K562 (cell line): ENCODE results near the gene RABGAP1L. TPM values are rescaled to one million over a fixed set of nuclear protein-coding genes. Genes with fewer than 3 reads are reported as not detected.

ENCODE experiments used
- ARID4B ChIP-seq: sonication (generic); formaldehyde crosslinking; IDR thresholded peaks from 2 replicates; pipeline ENCODE4 v1.8.0; 2022; ENCODE audit warnings: mild to moderate bottlenecking, missing genetic modification reagents
- CREB5 ChIP-seq: fragments of 250-450 bp; sonication (Bioruptor Pico); IDR thresholded peaks from 2 replicates; pipeline ENCODE4 v1.5.0; 2020; ENCODE audit warnings: mild to moderate bottlenecking
- EP300 ChIP-seq: IDR thresholded peaks from 2 replicates; pipeline ENCODE4 v1.6.1; 2012; ENCODE audit warnings: low read length, improper control_type of control experiment
- GTF2B ChIP-seq: IDR thresholded peaks from 2 replicates; pipeline ENCODE4 v1.6.1; 2011; ENCODE audit not compliant: insufficient read length; ENCODE audit errors: extremely low read depth
- HNRNPK ChIP-seq: fragments of 200-400 bp; formaldehyde crosslinking; IDR thresholded peaks from one replicate; pipeline ENCODE4 v1.6.1; 2018; ENCODE audit warnings: mild to moderate bottlenecking, low read depth, low read length; ENCODE audit not compliant: poor library complexity, severe bottlenecking
- MXI1 ChIP-seq: IDR thresholded peaks from 2 replicates; pipeline ENCODE4 v1.6.1; 2011; ENCODE audit warnings: low read depth, mild to moderate bottlenecking, improper control_type of control experiment, low read length
- NFIC ChIP-seq: fragments of 450-650 bp; IDR thresholded peaks from 2 replicates; pipeline ENCODE4 v1.6.1; 2017; ENCODE audit warnings: mild to moderate bottlenecking, inconsistent platforms
- NR2C2 ChIP-seq, 2 experiments: fragments of 200-800 bp in 1 of 2; sonication (Bioruptor generic) in 1 of 2; sonication (generic) in 1 of 2; formaldehyde crosslinking in 1 of 2; IDR thresholded peaks; 2 replicates each; pipeline versions ENCODE4 v1.6.1 to v1.8.0; 2016 to 2022; ENCODE audit warnings: mild to moderate bottlenecking in 1 of 2, missing compliant biosample characterization in 1 of 2, missing genetic modification characterization in 1 of 2, missing genetic modification reagents in 1 of 2
- PHF8 ChIP-seq: fragments of 200-600 bp; sonication (generic); IDR thresholded peaks from 2 replicates; pipeline ENCODE4 v1.6.1; 2012; ENCODE audit warnings: mixed run types, mild to moderate bottlenecking, inconsistent platforms, low read length, moderate library complexity, borderline replicate concordance
- PML ChIP-seq: IDR thresholded peaks from 2 replicates; pipeline ENCODE4 v1.6.1; 2012; ENCODE audit warnings: low read length, inconsistent platforms
- PTTG1 ChIP-seq: fragments of 450-650 bp; IDR thresholded peaks from 2 replicates; pipeline ENCODE4 v1.6.1; 2016; ENCODE audit warnings: low read depth, mild to moderate bottlenecking, missing genetic modification characterization, missing compliant biosample characterization
- SMAD1 ChIP-seq: fragments of 150-350 bp; IDR thresholded peaks from 2 replicates; pipeline ENCODE4 v1.6.1; 2014; ENCODE audit warnings: low read length, low read depth; ENCODE audit not compliant: partially characterized antibody
- TEAD4 ChIP-seq, 2 experiments: sonication (generic) in 1 of 2; formaldehyde crosslinking in 1 of 2; IDR thresholded peaks; 2 replicates each; pipeline versions ENCODE4 v1.6.1 to v1.8.0; 2012 to 2022; ENCODE audit warnings: borderline replicate concordance in 1 of 2, inconsistent platforms in 1 of 2, low read length in 1 of 2, mild to moderate bottlenecking in 1 of 2, missing genetic modification reagents in 1 of 2
- ZBTB5 ChIP-seq: fragments of 450-650 bp; IDR thresholded peaks from 2 replicates; pipeline ENCODE4 v1.6.1; 2017; ENCODE audit warnings: antibody characterized with exemption
- ZNF146 ChIP-seq: IDR thresholded peaks from one replicate; pipeline ENCODE4 v1.6.1; 2018; ENCODE audit warnings: missing compliant biosample characterization; ENCODE audit not compliant: unreplicated experiment
- ZNF584 ChIP-seq: fragments of 200-800 bp; sonication (Bioruptor generic); IDR thresholded peaks from 2 replicates; pipeline ENCODE4 v1.6.1; 2016; ENCODE audit warnings: low read depth, mild to moderate bottlenecking, missing genetic modification characterization, missing compliant biosample characterization
- ZNF764 ChIP-seq: fragments of 250-450 bp; sonication (Bioruptor Pico); IDR thresholded peaks from 2 replicates; pipeline ENCODE4 v1.4.0; 2020; ENCODE audit warnings: low read depth, mild to moderate bottlenecking, moderate library complexity
- polyA plus RNA-seq, 8 experiments: library from polyadenylated mRNA; depleted of rRNA in 4 of 8; stranded (reverse) in 5 of 8; unstranded in 3 of 8; fragments of >200 nt; fragmentation: Nextera tagmentation in 2 of 8; fragmentation: Illumina TruSeq in 1 of 8; extraction: Ambion mirVana in 2 of 8; extraction: Trizol in 1 of 8; gene quantifications; 2 replicates each; pipeline versions ENCODE4 v1.2.1 to v1.2.3, GENCODE V29; 2011 to 2014; ENCODE audit warnings: inconsistent platforms in 1 of 8, missing spikeins in 1 of 8
- total RNA-seq, 7 experiments: library from RNA; depleted of rRNA in 6 of 7; stranded (reverse); fragments of >200 nt in 6 of 7; fragmentation: Illumina TruSeq in 2 of 7; extraction: Trizol in 2 of 7; gene quantifications; 2 replicates each; pipeline versions ENCODE4 v1.2.1 to v1.2.3, GENCODE V29; 2011 to 2021; ENCODE audit warnings: low replicate concordance in 1 of 7

The RABGAP1L gene
- total and polyA plus RNA-seq, 9 of the 15 experiments (the other 6 are each of a cell fraction or from before 2014, with no cell fraction given): 16.5 to 44.9 (median 26.7) TPM

- peak; percentile 78; the same call in 1 of the 2 replicates for TF ChIP-seq PML
- no peak for TF ChIP-seq ZNF584 (CRISPR knock-in tag)
- peak; percentile 57 for TF ChIP-seq NFIC
- no peak for TF ChIP-seq GTF2B
- no peak for TF ChIP-seq ZNF146 (CRISPR knock-in tag)
- TF ChIP-seq ZNF764 (CRISPR knock-in tag): no peak
- TF ChIP-seq ZBTB5: no peak
- TF ChIP-seq CREB5 (CRISPR knock-in tag): no peak
- no peak for TF ChIP-seq HNRNPK
- TF ChIP-seq MXI1: no peak
- TF ChIP-seq ARID4B: no peak
- peak; percentile 95 for TF ChIP-seq TEAD4 (IDR thresholded peaks at IDR 0.05; ENCODE audit: low read length)
- no peak for TF ChIP-seq TEAD4 (CRISPR knock-in tag; IDR thresholded peaks at IDR 0.05; ENCODE audit: borderline replicate concordance)
- no peak for TF ChIP-seq PTTG1 (tag)
- peak; percentile 76 for TF ChIP-seq EP300
- TF ChIP-seq NR2C2 (CRISPR knock-in tag; IDR thresholded peaks at IDR 0.05): no peak
- TF ChIP-seq NR2C2 (tag; IDR thresholded peaks at IDR 0.05): peak; percentile 15; the same call in 1 of the 2 replicates
- no peak for TF ChIP-seq PHF8
- TF ChIP-seq SMAD1: no peak
Observed at GRCh38 chr1:174766727-174767126, 607.4 kb downstream of the RABGAP1L start (continued).
